Left cardiac atrium (tissue), 4 donors: ENCODE data around the gene AIP. TPM values are rescaled to one million over a fixed set of nuclear protein-coding genes. Genes with fewer than 3 reads are reported as not detected.

Source experiments
- ATAC-seq, 2 donors: fragments of 200-7000 bp; cut with Tn5 transposase; one replicate each; pipeline ENCODE4 v1.9.1; 2020; ENCODE audit warnings: mild to moderate bottlenecking in 2 of 2, moderate library complexity in 2 of 2
- DNase-seq: peaks from one replicate; pipeline ENCODE4 v3.0.0-alpha.2; 2020
- intact Hi-C, 2 donors: fragments of 100-400 bp; cut with DNase I; formaldehyde crosslinking; loops; one replicate each; pipeline versions ENCODE4 v1.14.1 to v1.15.1; 2022 to 2023
- long read RNA-seq: library from polyadenylated mRNA; unstranded; transcript quantifications from one replicate; pipeline ENCODE4 v2.0.0, GENCODE V29; 2021
- total RNA-seq, 2 donors: library from RNA; stranded (reverse); fragmentation: NEBNext Ultra II Directional; extraction: Animal tissue kit (Norgen Biotek cat#: 25700); gene quantifications; one replicate each; pipeline ENCODE4 v1.2.1, GENCODE V29; 2021
- donor health status: DM: no; HTN: yes; CAD: no.
- donor health status: DM: no; HTN: yes; CAD: no; lungs with severe emphysema.
- donor health status: DM: yes; HTN: yes; CAD: no.
- donor health status: Dilated cardiomyopathy.

Gene AIP
- total RNA-seq = 10 to 100 TPM; 50.5 to 51.2 TPM
- long read RNA-seq, transcript AIP-201 (6 exons, 1,221 nt) = major isoform, 67 of 71 reads
- long read RNA-seq, partial matches to known transcripts = 1 of 71 reads
- long read RNA-seq, other reads (novel, unspliced or antisense) = 3 of 71 reads

DNA sequence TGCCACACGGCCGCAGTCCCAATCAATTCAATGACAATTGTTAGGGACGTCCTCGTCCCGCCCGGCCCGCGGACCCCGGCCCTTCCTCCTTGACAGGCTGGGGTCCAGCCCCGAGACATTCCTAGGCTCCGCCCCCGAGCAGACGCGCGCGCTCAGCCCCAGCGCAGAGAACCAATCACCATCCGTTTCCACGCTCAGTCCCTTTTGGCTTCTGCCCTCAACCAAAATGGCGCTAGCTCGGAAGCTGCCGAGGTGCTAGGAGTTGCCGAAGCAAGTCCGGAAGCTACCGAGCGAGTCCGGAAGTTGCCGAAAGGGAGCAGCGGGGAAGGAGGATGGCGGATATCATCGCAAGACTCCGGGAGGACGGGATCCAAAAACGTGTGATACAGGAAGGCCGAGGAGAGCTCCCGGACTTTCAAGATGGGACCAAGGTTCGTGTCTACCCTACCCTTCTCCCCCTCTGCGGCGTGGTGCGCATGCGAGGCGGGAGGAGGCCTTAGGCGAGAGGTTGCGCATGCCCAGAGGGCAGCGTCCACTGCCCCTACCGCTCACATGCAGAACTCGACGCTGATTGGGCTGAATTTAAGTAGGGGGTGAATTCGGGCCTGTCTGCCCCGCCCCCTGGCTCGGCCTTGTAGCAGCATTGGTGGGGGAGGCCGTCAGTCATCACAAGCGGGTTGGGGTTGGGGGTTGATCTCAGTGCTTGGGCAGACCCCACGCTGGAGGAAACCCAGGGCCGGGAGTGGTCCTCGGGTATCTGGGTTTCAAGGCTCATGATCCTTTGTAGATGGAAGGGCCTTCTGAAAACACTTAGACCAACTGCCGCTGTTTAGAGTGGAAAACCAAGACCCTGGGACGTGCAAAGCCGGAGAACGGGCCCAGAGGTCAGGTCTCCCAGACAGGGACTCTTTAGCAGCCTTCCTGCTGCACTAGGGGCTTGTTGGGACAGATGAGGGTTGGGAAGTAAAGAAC lies at the start of gene AIP:
Gene AIP, plus strand, starts transcription at position 200 of the 972 bp plus-strand sequence. Its CDS starts 133 bp downstream, at position 333.
- intact Hi-C loops = no loop called here

DNA sequence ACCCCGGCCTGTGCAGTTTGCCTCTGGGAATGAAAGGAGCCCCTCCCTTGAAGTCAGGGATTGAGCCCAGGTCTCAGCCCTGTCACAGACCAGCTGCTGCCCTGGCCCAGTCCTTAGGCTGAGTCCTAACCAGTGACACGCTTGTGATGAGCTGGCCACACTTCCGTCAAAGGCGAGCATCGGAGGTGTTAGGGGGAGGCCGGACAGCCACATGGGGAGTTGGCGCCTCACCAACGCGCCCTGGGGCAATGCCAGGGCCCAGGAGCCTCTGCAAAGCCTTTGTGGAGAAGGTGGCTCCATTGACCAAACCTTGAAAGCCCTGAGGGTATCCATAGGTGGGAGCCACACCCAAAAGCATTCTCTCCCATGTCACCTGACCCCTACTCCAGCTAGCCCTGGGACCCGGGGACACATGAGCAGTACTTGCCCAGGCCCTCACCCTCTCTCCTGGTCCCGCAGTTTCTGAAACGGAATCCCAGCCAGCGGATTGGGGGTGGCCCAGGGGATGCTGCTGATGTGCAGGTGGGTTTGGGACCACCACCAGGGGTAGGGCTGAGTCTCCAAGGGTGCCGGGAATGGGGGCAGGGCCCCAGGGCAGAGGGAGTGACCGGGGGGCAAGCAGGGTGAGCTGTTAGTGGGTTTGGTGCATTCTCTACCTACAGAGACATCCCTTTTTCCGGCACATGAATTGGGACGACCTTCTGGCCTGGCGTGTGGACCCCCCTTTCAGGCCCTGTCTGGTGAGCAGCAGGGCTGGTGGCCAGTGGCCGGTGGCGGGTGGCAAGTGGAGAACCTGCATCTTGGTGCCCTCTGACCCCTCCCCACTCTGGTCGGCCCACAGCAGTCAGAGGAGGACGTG lies 49.1 kb upstream of the AIP start:
- ATAC-seq = no peak
- no peak for DNase-seq
- intact Hi-C loops = no loop called here

More for the DNA sequence above, at the start of gene AIP:
- peak; percentile 98 for DNase-seq
- peak; percentile 98 for ATAC-seq

DNA sequence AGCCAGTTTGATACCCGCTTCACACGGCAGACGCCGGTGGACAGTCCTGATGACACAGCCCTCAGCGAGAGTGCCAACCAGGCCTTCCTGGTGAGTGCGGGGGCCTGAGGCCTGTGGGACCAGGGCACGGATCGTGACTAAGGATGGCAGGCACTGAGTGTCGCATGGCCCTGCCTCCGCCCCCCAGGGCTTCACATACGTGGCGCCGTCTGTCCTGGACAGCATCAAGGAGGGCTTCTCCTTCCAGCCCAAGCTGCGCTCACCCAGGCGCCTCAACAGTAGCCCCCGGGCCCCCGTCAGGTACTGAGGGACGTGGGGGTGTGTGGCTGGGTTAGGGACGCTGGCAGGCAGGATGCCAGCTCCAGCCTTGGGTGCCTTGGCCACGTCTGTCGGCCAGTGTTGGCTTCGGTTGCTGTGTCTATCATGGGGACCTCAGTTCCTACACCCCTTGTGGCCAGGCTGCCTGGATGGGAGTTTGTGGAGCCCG lies 48.4 kb upstream of the AIP start:
- DNase-seq (no peak), ATAC-seq (no peak)
- intact Hi-C loops = no loop called here

DNA sequence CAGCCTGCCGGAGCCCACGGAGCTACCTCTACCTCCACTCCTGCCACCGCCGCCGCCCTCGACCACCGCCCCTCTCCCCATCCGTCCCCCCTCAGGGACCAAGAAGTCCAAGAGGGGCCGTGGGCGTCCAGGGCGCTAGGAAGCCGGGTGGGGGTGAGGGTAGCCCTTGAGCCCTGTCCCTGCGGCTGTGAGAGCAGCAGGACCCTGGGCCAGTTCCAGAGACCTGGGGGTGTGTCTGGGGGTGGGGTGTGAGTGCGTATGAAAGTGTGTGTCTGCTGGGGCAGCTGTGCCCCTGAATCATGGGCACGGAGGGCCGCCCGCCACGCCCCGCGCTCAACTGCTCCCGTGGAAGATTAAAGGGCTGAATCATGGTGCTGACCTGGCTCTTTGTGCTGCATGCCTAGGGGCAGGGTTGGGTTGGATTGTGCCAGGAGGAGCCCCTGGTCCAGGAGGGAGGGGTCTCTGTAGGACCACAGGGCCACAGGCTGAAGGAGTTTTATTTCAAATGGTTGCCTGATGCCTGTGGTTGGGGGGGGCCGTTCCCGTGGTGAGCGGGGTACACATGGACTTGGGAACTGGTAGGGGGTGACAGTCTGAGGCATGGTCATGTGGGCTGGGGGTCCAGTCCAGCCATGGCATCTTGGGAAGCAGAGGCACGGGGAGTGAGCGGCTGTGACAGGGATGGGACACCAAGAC lies 47.6 kb upstream of the AIP start:
- intact Hi-C loops = no loop called here
- no peak for DNase-seq
- no peak for ATAC-seq

DNA sequence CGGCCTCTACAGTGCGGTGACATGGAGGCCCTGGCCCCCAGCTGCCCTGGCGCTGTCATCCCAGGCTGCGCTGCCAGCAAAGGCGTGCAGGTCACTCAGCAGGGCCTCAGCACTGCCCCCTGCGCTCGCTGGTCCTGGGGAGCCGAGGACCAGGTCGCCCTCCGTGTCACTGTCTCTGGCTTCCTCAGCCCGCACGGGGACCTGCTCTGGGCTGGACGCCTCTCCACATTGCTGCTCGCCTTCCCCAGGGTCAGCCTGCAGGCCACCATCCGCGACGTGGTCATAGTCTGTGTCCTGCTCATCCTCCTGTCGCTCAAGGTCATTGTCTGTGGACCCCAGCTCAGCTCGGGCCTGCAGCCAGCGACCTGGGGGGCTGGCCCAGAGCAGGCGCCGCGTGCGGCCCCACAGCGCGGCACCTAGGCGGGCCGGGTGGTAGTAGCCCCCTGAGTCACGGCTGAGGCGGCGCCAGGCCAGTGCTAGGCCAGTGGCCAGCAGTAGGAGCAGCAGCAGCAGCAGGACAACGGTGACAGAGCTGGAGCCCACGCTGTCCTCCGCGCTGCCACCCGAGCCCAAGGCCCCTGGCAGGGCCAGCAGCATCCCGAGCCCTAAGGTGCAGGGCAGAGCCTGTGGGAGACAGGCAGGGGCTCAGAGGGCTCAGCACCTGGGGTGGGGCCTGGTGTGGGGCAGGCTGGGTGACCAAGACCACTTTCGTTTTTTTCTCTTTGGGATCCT lies 46.9 kb upstream of the AIP start:
- ATAC-seq (no peak), DNase-seq (peak; percentile 18)
- intact Hi-C loops = no loop called here

DNA sequence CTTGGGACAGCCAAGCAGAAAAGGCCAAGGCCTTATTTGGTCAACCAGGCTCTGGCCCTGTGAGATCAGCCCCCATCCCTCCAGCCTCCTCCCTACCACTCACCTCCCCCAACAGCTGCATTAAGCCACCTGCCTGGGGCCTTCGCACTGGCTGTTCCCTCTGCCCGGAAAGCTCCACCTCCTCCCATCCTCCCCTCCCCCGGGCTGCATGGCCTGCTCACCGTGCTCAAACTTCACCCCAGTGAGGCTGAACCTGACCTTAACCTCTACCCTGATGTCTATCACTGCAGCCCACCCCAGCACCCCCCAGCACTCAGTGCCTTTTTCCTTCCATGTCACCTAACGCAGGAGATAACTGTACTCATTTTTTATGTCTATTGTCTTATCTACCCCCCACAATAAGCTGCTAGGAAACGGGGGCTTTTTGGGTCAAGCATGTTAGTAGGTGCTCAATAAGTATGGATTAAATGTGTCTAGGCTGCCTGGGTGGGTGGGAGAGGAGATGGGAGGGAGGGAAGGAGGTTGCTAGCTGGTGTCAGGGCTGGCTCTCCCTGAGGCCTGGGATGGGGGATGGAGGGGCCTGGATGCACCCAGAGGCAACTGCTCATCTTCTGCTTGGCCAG lies 46.3 kb upstream of the AIP start:
- peak; percentile 20 for DNase-seq
- intact Hi-C loops = no loop called here
- ATAC-seq = peak; percentile 1 to 18

DNA sequence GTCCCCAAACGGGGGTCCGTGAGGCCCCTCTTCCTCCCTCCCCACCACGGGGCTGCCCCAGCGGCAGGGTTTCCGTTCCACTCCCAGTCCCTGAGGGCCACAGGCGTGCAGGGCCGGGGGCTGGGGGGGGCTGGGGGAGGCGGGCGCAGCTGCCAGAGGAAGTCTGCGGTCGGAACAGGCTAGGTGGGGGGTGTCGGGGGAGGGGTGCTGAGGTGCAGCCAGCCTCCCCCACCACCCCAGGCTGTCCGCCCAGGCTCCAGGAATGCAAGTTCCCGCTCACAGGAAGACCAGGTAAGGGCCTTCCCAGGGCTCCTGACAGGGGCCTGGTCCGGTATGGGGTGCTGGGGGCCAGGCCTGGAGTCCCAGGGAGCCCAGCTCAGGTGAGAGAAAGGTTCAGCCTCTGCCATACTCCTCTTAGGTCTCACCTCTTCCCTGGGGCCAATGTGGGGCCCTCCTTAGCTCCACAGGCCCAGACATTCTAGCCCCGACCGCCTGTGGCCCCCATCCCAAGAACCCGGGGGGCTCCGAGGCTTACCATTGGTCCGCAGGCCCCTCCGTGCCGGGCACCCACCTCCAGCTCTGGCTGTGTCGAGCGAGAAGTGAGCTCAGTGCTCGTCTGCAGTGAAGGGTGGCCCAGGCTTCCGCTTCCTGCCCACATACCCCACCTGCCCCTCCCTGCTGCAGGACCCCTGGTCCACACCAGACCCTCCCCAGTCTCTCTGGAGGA lies 45.6 kb upstream of the AIP start, which contains the start of gene PTPRCAP:
Gene PTPRCAP, minus strand, starts transcription at position 601 of the 727 bp plus-strand sequence. Its CDS starts 63 bp downstream, at position 538.
- DNase-seq = peak; percentile 41
- peak; percentile 10 to 36 for ATAC-seq
- intact Hi-C loops = no loop called here

DNA sequence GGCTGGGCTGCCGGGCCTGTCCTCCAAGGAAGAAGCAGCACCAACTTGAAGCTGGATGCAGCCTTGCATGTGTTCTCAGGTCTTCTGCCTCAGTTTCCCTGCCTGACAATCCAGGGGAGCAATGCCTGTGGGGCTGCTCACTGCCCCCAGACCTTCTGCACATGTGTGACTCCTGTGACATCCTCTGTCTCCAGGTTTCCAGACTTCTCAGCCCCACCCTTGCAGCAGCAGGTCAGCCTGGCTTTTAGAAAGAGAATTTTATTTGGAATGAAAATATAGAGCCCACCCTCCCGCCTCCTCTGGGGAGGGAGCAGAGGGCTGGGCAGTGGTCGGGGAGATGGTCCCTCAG lies 45.0 kb upstream of the AIP start:
- ATAC-seq (no peak), DNase-seq (no peak)
- intact Hi-C loops = no loop called here

DNA sequence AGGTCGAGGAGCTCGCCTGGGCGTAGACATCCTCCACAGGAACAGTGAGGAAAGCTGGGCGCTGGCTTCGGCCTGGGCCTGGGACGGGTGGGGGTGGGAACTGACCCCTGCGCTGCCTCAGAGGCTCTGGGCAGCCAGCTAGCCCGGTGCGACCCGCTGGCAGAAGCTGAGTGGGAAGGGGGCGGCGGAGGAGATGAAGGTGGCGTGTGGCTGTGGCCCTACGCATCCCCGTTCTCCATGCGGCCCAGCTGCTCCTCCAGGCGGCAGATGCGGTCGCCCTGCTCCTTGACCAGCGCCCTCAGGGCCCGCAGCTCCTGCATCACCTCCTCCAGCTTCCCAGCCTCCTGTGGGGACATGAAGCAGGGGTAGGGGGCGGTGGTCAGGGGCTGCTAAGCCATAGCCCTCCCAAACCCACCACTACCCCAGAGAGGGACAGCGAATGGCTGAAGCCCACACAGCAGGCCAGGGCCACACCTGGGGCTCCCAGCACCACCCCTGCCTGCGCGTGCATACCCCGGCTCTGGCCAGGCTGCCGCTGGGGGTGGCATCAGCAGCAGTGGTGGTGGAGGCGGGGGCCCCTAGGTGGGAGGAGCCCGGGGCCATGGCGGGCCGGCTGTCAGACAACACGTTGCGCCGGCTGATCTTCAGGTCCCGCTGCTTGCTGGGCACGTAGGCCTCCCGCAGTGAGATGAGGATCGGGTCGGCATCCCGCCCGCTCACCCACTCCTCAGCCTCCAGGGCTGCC lies 44.5 kb upstream of the AIP start:
- DNase-seq = peak; percentile 34
- intact Hi-C loops = no loop called here
- no peak for ATAC-seq

DNA sequence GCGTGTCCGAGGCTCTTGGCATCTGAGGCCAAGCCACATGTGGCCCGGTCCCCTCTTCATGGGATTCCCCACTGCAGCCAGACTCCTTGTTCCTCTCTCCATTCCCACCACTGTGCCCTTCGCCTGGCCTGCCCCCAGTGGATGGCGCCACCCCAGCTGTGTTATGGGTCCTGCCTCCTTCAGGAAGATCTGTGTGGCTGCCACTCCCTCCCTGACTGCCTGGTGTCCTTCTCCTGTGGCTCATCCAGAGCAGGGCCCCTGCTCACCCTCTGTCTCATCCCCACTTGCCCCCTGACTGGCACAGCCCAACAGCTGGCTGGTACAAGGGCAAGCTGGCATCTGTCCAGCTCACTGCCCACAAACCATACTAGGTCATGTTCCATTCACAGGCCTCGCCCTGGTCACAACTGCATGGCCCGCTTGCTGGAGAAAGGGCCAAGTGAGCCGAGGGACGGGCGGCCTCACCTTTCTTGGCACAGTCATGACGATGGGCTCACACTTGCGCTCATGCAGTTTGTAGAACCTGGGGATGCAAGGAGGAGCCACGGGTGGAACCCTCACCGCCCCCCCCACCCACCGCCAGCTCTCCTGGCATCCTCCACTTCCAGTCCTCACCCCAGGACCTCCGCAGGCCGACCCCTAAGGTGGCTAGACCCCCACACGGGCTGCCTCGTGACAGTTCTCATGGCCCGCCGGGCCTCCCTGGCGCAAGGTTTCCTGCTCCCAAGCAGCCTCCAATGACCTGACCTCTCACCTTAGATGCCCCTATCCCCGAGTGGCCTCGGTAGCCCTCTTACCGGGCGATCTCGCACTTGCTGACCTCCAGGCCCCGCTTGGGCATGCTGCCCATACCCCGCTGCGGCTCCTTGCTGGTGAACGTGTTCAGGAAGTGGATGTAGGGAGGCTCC lies 43.3 kb upstream of the AIP start:
- ATAC-seq (peak in 1 of 2 donors; percentile 1), DNase-seq (peak; percentile 40)
- intact Hi-C loops = no loop called here

DNA sequence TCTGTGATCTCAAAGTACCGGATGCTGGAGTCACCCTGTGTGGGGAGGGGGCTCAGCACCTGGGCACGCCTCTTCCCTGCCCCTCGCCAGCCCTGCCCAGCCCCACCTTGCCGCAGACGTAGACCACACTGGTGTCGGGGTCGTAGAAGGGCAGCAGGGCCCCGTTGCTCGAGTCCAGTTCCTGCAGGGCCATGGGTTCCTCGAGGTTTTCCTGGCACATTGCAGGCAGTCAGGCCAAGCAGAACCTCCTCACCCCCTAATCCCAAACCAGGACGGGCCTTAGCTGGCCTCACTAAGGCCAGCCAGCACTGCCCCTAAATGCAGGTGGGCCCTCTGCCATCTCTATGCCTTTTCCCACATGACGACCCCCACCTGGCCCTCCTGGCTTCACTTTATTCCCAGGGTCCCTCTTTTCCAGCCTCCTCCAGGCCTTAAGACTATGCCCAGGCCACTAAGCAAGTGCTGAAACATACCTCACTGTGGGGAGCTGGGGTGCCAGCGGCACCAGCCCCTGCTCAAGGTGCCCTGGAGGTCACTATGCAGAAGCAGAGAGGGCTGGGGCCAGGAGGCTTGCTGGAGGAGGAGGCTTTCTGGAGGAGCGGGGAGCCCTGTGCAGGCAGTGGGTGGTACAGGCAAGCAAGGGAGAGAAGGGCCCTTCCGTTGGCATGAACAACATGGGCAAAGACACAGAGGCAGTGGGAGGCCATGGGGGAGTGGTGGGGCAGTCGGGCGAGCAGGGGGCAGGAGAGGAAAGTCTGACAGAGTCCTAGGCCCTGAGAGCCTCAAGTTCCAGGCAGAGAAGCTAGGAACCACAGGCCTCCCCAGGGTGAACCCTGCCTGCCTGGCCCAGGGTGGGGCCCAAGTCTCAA lies 42.4 kb upstream of the AIP start:
- intact Hi-C loops = no loop called here
- no peak for ATAC-seq
- peak; percentile 17 for DNase-seq

DNA sequence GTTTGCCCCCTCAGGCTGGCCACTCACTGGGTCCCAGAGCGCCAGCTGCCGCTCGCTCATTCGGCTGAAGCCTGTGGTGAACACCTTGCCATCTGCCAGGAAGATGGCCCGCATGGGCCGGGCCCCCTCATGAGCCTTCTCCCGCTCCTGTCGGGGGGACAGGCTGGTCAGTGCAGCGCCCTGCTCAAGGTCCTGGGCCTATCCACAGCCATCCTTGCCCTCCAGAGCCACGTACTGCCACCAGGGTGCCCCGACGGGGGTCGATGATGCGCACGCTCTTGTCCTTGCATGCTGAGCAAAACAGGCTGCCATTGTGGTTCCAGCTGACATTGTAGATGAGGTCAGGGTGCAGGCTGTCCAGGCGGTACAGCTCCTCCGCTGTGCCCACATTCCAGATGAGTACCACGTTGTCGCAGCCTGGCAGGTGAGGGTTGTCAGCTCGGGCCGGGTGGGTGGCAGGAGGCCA lies 41.7 kb upstream of the AIP start:
- ATAC-seq (no peak), DNase-seq (peak; percentile 25)
- intact Hi-C loops = no loop called here

DNA sequence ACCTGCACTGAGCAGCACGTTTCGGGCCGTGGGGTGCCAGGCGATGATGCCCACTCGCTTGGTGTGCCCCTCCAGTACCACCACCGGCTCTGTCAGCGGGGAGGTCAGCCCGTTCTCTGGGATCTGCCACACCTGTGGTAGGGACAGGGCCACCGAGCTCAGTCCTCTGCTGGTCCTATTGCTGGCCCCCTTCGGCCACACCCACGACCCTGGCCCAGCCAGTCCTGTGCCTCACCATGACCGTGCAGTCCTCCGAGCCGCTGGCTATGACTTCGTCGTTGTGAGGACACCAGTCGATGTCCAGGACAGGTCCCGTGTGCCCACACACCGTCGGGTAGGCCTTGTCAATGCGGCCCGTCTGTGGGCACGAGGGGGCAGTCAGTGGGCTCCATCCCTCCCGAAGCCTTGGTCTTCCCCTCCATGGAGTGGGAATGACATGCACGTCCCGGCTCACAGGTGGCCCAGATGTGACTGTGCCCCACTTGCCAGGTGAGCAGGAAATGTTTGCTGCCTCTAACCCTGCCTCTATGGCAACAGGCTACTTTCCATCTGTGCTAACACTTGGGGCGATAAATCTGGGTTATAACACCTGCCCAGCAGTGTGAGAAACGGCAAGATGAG lies 41.0 kb upstream of the AIP start:
- DNase-seq (peak; percentile 38), ATAC-seq (no peak)
- intact Hi-C loops = no loop called here
